ENCODE measurements around the gene CYP3A5.

DNA sequence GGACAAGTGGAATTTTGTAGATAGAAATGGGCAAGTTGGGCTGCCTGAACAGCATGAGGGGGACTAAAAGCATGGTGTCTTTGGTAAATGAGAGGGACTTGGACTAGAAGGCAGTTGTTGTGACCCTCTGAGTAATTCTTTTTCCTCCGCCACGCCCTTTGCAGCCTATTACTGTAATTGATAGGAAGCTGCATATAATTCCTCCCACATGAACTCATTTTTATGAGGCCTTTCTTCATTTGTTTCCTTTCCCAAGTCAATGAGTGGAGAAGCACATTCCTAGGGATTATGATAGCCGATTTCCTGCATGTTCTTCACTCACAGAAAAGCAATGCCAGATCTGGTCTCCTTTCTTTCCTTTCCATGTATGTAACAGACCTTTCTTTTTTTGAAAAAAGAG, 35.4 kb downstream of the CYP3A5 start:
- TF ChIP-seq, protein P1, sequence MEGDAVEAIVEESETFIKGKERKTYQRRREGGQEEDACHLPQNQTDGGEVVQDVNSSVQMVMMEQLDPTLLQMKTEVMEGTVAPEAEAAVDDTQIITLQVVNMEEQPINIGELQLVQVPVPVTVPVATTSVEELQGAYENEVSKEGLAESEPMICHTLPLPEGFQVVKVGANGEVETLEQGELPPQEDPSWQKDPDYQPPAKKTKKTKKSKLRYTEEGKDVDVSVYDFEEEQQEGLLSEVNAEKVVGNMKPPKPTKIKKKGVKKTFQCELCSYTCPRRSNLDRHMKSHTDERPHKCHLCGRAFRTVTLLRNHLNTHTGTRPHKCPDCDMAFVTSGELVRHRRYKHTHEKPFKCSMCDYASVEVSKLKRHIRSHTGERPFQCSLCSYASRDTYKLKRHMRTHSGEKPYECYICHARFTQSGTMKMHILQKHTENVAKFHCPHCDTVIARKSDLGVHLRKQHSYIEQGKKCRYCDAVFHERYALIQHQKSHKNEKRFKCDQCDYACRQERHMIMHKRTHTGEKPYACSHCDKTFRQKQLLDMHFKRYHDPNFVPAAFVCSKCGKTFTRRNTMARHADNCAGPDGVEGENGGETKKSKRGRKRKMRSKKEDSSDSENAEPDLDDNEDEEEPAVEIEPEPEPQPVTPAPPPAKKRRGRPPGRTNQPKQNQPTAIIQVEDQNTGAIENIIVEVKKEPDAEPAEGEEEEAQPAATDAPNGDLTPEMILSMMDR (IDR thresholded peaks at IDR 0.05) = no peak
- no peak for TF ChIP-seq POLR2A (IDR thresholded peaks at IDR 0.05)
